SK-N-MC (cell line): ENCODE data around the gene DLEC1.

ENCODE experiments used
- DNase-seq: peaks from one replicate; pipeline ENCODE4 v3.0.0-alpha.2; 2011; ENCODE audit warnings: low read depth, low spot score
- H3K27ac ChIP-seq: fragments of 200-600 bp; sonication (generic); 2 replicates; pipeline ENCODE4 v1.5.1; 2016; ENCODE audit warnings: mixed run types
- H3K36me3 ChIP-seq: fragments of 200-600 bp; sonication (generic); 2 replicates; pipeline ENCODE4 v1.6.1; 2017; ENCODE audit warnings: antibody characterized with exemption, low read length, mixed read lengths; ENCODE audit not compliant: insufficient read depth
- H3K4me3 ChIP-seq: fragments of 200-600 bp; sonication (generic); 2 replicates; pipeline ENCODE4 v1.5.1; 2016
- H3K9ac ChIP-seq: fragments of 200-600 bp; sonication (generic); 2 replicates; pipeline ENCODE4 v1.8.0; 2017; ENCODE audit warnings: mixed run types, mixed read lengths; ENCODE audit not compliant: insufficient read length
- H3K9me3 ChIP-seq: fragments of 200-600 bp; sonication (generic); 2 replicates; pipeline ENCODE4 v1.6.1; 2017; ENCODE audit warnings: low read depth, mild to moderate bottlenecking, antibody characterized with exemption, low read length, moderate library complexity, mixed read lengths
- EZH2 ChIP-seq: fragments of 200-600 bp; sonication (generic); IDR thresholded peaks from one replicate; pipeline ENCODE4 v1.6.1; 2017; ENCODE audit warnings: antibody characterized with exemption
- FOXP2 ChIP-seq: optimal IDR thresholded peaks from 2 replicates; pipeline ENCODE3; 2011; ENCODE audit warnings: mild to moderate bottlenecking, moderate library complexity; ENCODE audit not compliant: insufficient read depth; ENCODE audit errors: extremely low read length, control extremely low read depth
- POLR2AphosphoS5 ChIP-seq: IDR thresholded peaks from 2 replicates; pipeline ENCODE4 v1.6.1; 2012; ENCODE audit warnings: mild to moderate bottlenecking, low read depth, low read length, borderline replicate concordance

DLEC1 gene

DNA sequence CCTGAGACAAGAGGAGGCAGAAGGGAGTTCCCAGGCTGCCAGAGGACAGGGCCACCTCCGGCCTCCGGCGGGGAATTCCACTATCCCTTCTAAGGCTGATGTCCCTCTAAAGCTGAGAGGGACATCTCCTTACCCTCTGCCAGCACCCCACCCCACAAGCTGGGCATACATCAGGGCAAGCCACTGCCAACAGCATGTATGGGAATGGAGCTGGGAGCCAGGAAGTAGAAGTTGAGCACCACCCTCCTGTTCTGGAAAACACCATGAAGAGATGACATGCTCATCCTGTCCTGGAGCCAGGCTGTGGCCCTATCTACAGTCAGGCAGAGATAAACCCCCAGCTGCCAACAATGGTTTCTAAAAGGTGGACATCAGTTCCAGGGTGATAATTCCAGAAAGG lies 16.7 kb upstream of the DLEC1 start:
- no peak overlapping the region for H3K27ac ChIP-seq
- no peak for DNase-seq
- no peak for TF ChIP-seq POLR2AphosphoS5
- H3K4me3 ChIP-seq, result no peak overlapping the region
- H3K36me3 ChIP-seq, result no peaks in the 10 kb centered on the region
- H3K9me3 ChIP-seq, result no peaks in the 10 kb centered on the region
- H3K9ac ChIP-seq, result no peak overlapping the region

DNA sequence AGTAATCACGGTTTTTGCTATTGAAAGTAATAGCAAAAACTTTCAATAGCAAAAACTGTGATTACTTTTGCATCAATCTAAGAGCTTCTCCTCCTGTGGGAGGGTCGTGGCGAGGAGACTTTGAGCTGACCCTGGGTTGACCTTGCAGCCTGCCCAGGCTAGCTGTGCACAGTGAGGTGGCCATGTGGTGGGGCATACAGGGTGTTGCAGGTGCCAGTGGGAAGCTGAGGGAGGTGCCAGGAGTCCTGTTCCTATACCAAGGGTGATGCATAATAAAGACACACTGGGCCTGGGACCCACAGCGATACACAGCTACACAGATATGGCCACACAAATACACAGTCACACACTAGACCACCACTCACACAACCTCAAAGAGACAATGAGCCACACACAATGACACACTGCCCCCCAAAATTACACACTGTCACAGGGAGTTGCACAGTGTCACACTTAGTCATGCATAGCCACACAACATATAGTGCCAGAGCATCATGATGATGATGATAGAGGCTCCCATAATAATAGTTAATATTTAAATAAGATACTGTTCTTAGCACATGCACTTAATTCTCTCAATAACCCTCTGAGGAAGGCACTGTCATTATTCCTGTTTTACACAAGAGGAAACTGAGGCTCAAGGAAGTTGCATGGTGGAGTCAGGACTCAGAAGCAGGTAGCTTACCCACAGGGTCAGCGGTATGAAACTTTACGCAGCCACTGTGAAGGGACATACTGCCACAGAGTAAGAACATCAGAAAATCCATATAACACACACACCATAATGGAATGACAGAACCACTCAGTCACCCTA lies 15.9 kb upstream of the DLEC1 start:
- TF ChIP-seq FOXP2, result no peak
- TF ChIP-seq EZH2, result no peak
- TF ChIP-seq POLR2AphosphoS5, result no peak
- Histone ChIP-seq H3K27ac (no peak overlapping the region), H3K9me3 (no peaks in the 10 kb centered on the region), H3K4me3 (no peak overlapping the region), H3K36me3 (no peaks in the 10 kb centered on the region), H3K9ac (no peak overlapping the region)
- no peak for DNase-seq

DNA sequence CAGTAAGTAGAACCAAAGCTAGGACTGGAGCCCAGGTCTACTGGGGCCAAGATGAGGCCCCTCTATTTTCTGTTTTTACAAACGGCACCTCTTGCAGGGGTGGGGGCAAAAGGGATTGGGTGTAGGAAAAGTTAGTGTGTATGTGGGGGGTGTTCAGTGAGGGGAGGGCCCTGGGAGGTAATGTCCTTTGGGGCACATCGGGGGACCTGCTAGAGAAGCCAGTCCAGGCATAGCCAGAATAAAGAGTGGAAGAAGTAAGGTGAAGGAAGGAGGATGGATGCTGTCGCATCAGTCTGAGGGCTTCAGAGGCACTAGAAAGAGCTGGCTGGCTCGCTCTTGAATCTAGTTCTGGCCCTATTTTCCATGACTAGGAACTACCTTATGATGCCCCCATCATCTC lies 12.2 kb upstream of the DLEC1 start:
- Histone ChIP-seq H3K27ac (no peak overlapping the region), H3K4me3 (no peak overlapping the region), H3K36me3 (no peaks in the 10 kb centered on the region), H3K9me3 (no peaks in the 10 kb centered on the region), H3K9ac (no peak overlapping the region)
- TF ChIP-seq POLR2AphosphoS5, result no peak
- TF ChIP-seq FOXP2, result no peak
- no peak for TF ChIP-seq EZH2
- DNase-seq, result no peak

DNA sequence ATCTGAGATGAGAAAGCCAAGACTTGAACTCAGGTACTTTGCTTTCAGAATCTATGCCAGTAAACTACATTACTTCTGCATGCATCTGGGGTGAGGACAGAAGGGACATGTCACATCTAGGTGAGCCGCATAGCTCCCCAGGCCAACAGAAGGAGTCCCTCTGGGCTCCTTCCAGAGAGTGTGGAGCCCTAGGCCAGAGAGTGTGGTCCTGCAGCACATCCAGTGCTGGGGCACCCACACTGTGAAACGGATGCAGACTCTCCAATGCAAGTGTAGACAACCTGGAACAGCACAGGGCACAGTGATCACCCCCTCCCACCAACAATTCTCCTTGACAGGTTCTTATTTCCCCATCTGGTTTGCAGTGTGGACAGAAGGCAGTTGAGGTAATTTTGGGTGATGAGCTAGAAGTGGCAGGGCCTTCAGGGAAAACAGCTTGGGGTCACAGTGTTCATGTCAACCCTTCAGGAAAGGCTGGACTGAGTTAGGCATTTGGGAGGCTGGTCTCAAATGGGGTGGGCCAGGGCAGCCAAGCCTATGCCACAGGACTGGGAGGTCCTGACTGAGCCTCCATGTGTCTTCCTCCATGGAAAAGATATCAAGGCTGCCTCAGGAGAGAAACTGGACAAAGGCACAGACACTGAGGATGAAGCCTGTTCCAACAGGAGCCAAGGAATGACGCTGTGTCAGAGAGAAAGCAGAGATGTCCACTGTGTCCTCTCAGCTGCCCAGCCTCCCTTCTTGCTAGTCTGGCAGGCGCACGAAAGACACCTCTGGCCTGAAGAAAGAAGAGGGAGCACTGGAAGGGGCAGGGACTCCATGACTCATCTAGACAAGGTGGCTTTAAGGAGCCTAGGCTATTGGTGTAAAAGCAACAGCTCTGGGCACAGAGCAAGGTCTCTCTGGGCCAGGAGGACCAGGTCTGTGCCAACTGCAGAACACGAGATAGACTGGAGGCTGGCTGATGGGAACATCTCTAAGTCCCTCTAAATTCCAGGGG lies 11.2 kb upstream of the DLEC1 start:
- Histone ChIP-seq H3K4me3 (no peak overlapping the region), H3K27ac (no peak overlapping the region), H3K9ac (no peak overlapping the region), H3K9me3 (no peaks in the 10 kb centered on the region), H3K36me3 (no peaks in the 10 kb centered on the region)
- DNase-seq, result no peak
- TF ChIP-seq EZH2, result no peak
- no peak for TF ChIP-seq POLR2AphosphoS5
- no peak for TF ChIP-seq FOXP2

DNA sequence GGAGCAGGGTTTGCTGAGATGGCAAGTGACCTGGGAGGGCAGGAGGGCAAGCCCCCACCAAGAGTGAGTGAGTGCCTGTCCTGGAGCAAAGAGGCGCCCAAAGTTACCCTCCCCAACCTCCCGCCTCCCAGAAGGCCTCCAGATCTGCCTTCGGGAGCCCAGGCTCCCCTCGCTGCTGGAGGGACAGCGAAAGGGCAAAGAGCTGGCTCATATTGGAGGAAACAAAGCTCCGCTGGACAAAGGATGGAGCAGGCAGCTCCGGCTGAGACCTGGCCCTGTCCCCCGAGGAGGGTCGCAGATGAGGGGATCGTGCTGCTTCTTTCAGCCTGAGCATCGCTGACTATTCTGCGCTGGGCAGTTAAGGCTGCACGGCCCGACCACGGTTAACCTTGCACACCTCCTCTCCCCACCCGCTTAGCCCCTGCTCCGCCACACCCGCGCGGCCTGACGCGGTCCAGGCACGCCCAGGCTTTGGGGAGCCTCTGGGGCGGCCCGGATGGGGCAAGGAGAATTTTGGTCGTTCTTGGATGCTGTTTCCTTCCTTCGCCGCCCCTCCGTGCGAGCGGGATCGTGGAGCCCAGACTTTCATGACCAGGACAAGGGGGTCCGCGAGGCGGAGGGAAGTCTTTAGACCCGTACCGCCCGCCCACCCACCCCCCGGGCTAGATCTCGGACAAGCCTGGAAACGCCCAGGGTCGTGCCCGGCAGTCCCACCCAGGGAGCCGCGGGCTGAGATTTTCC lies 10.2 kb upstream of the DLEC1 start:
- no peaks in the 10 kb centered on the region for H3K36me3 ChIP-seq
- H3K4me3 ChIP-seq, result no peak overlapping the region
- TF ChIP-seq POLR2AphosphoS5 (no peak), EZH2 (no peak), FOXP2 (no peak)
- H3K9me3 ChIP-seq, result no peaks in the 10 kb centered on the region
- DNase-seq, result no peak
- H3K9ac ChIP-seq, result no peak overlapping the region
- no peak overlapping the region for H3K27ac ChIP-seq

DNA sequence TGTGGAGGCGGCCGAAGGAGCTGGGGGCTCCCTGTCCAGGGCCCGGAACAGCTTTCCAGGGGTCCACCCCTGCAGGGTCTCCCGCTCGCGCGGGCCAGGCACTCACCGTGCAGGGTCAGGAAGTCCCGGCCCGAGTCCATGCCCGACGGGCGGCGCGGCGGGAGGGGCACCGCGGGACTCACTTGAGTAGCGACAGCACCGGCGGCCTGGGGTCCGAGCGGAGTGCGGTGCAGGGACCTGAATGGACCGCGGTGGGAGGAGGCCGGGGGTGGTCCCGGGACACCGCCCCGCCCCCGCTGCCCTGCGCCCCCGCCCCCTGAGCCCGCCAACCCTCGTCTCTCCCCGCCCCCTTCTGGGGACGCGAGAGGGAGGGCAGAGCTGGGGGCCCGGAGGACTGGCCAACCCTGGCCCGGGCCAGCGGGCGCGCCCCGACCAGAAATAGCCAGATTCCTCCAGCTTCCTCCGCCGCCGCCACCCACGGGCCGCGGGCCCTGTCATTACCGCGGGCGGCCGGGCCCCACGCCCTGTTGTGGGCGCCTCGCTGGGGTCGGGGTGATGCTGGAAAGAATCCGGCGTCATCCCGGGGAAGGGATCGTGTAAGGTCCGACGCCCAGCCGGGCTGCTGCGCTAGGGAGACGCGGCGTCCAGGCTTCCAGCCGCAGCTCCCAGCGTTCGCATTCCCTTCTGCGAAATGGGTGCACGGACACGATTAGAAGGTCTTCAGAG lies 9.4 kb upstream of the DLEC1 start, which contains the start of gene PLCD1:
TSS of gene PLCD1 (minus strand) at position 243 of the 726 bp plus-strand sequence. CDS start at position 140, 103 bp downstream.
- Histone ChIP-seq H3K27ac (no peak within 1 kb of the TSS), H3K9me3 (no peaks in the 10 kb centered on the region), H3K36me3 (no peaks in the 10 kb centered on the region), H3K9ac (no peak within 1 kb of the TSS), H3K4me3 (peak within 1 kb of the TSS; percentile 52)
- TF ChIP-seq FOXP2 (no peak), EZH2 (no peak)
- no peak for DNase-seq

DNA sequence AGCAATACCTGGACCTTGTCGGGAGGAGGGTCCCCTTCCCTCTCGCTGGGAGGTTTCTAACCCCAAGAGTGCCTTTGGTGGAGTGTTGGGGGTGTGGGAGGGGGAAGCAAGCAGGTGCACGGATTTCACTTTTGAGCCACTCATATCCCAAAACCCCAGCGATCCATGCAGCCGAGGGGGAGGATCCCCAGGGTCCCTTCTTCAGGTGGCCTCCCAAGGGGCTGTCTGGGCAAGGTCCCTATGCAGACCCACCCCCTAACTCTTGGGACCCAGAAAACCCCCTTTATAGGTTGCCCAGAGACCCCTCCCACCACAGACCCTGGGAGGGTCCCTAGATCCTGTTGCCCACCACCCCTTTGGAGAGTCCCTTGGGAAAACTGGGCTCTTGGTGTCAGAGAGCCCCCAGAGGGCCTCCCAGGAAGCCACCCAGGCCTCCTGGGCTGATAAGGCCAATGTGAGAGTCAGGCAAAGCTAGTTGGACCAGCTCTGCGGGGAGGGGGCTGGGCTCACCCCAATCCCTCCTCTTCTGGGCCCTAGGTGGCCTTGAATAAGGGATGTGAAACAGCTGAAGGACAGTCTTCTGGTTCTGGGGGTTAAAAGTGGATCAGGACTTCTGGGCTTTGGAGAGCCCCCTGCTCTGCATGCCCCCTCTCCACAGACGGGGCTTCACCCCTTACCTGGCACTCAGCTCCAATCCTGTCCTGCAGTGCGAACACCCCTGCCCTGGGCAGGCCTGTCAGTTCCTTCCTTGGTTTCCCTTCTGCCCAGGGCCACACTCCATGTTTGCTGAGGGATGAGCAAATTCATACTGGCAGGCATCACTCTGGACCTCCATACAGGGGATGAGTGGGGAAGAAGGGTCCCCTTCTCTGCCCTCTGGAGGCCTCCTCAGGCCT lies 8.6 kb upstream of the DLEC1 start:
- H3K27ac ChIP-seq, result no peak overlapping the region
- H3K9ac ChIP-seq, result no peak overlapping the region
- TF ChIP-seq FOXP2 (no peak), POLR2AphosphoS5 (no peak), EZH2 (no peak)
- H3K9me3 ChIP-seq, result no peaks in the 10 kb centered on the region
- DNase-seq, result no peak
- no peaks in the 10 kb centered on the region for H3K36me3 ChIP-seq
- no peak overlapping the region; the same call in 1 of the 2 replicates for H3K4me3 ChIP-seq
